ENCODE data around the gene CAPN2.

Gene CAPN2

DNA sequence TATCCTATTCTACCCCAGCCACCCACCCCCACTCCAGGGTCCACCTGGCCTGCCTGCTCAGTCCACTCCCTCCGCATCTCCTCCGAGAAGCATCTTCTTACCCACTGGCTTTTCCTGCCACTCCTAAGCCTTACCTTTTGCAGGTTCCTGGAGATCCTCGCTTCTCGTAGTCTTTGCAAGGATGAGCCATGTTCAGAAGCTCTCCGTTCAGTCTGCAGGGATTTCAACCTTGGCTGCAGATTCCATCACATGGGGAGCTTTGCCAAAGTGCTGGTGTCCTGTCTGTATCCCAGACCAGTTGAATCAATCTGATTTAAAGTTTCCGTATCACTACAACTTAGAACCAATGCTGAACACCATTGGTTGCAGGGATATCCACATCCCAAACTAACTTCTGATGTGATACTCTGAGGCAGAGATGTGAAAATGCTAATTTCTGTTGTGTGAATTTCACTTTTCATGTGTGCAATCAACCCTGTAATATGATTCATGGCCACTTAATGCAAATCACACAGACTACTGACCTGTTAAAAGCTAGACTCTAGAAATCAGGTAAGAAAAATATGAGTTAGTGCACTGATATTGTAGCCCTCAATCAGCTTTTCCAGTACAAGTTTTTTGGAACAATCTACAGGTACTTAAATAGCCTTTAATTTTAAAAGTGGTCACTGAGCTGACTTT is 61.9 kb downstream of the CAPN2 start:
- FAIRE-seq: no peak
- TF ChIP-seq, protein P1, sequence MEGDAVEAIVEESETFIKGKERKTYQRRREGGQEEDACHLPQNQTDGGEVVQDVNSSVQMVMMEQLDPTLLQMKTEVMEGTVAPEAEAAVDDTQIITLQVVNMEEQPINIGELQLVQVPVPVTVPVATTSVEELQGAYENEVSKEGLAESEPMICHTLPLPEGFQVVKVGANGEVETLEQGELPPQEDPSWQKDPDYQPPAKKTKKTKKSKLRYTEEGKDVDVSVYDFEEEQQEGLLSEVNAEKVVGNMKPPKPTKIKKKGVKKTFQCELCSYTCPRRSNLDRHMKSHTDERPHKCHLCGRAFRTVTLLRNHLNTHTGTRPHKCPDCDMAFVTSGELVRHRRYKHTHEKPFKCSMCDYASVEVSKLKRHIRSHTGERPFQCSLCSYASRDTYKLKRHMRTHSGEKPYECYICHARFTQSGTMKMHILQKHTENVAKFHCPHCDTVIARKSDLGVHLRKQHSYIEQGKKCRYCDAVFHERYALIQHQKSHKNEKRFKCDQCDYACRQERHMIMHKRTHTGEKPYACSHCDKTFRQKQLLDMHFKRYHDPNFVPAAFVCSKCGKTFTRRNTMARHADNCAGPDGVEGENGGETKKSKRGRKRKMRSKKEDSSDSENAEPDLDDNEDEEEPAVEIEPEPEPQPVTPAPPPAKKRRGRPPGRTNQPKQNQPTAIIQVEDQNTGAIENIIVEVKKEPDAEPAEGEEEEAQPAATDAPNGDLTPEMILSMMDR (IDR thresholded peaks at IDR 0.05; ENCODE audit: insufficient read depth, missing control alignments): no peak
- DNase-seq (ENCODE audit: insufficient read length, low spot score): no peak

- TF ChIP-seq, protein P1 (IDR thresholded peaks at IDR 0.05; ENCODE audit: insufficient read depth, missing control alignments): no peak
- DNase-seq (ENCODE audit: insufficient read length, low spot score): no peak
- no peak for FAIRE-seq
These were observed 62.7 kb downstream of the CAPN2 start for GRCh38 chr1:223775054-223775453.

- DNase-seq (ENCODE audit: insufficient read length, low spot score) (no peak), FAIRE-seq (no peak)
- TF ChIP-seq, protein P1 (IDR thresholded peaks at IDR 0.05; ENCODE audit: insufficient read depth, missing control alignments): no peak
These were observed 63.4 kb downstream of the CAPN2 start for GRCh38 chr1:223775711-223776074.

- DNase-seq (ENCODE audit: insufficient read length, low spot score): no peak
- FAIRE-seq: no peak
- TF ChIP-seq, protein P1 (IDR thresholded peaks at IDR 0.05; ENCODE audit: insufficient read depth, missing control alignments): no peak
These were observed 63.9 kb downstream of the CAPN2 start for GRCh38 chr1:223776075-223776814.

DNA sequence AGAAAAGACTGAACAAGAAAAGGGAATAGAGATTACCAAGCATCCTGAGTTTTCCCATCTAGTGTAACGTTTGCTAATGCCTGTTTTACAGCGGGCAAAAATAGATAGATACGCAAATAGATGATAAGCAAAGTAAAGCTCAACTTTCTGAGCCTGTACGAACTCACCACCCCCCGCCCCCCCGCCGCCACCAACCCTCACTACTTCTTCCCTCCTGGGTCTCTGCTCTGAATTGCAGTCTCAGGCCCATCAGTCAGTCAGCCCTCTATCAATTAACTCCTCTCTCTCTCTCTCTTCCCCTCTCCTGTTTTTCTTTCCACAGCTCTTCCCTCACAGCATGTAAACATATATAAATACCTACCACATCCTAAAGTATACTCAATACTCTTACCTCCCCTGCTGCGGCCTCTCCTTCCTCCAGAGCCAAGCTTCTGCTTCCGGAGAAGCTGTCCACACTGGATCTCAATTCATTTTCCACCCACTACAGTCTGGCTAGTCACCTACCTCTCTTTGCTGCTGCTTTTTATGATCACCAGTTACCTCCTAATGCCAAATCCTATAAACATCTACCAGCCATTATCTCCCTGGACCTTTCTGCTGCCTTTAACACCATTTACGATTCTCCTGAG is 64.6 kb downstream of the CAPN2 start:
- FAIRE-seq (no peak), DNase-seq (ENCODE audit: insufficient read length, low spot score) (no peak)
- TF ChIP-seq, protein P1 (IDR thresholded peaks at IDR 0.05; ENCODE audit: insufficient read depth, missing control alignments): no peak

DNA sequence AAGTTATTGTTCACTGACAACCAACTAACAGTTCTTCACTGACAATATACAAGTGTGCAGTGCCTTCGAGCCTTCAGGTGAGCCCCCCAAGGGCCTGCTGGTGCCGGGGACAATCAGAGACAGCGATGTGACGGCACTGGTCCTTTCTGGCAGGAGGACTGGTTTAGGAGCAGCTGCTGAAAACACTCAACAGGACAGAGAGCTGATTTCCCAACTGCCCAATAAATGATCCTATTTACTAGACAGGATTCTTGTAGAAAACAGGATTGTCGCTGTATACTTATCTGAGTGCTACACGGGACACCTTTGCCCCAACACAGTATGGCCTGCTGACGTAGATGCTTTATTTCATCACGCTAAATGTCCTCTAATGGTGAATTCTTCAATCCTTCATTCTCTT is 68.0 kb downstream of the CAPN2 start:
- TF ChIP-seq, protein P1 (IDR thresholded peaks at IDR 0.05; ENCODE audit: insufficient read depth, missing control alignments): no peak
- no peak for DNase-seq (ENCODE audit: insufficient read length, low spot score)
- FAIRE-seq: no peak

Measured in D721Med (cell line).